HL-60 (cell line): Measurements from ENCODE around the gene TUBA1B.

ENCODE experiments used
- DNase-seq, 2 experiments: peaks; one replicate each; pipeline ENCODE4 v3.0.0-alpha.2; 2010 to 2020; ENCODE audit warnings: low read depth in 1 of 2, low spot score in 1 of 2
- H3K27ac ChIP-seq: fragments of 250-450 bp; sonication (Bioruptor Pico); replicated peaks from 2 replicates; pipeline ENCODE4 v1.5.1; 2020; ENCODE audit warnings: mild to moderate bottlenecking, moderate library complexity
- H3K27me3 ChIP-seq: fragments of 250-450 bp; sonication (Bioruptor Pico); 2 replicates; pipeline ENCODE4 v1.5.1; 2021; ENCODE audit warnings: mild to moderate bottlenecking, moderate library complexity; ENCODE audit not compliant: insufficient read depth, poor library complexity, severe bottlenecking
- H3K4me3 ChIP-seq: replicated peaks from 2 replicates; pipeline ENCODE4 v1.5.1; 2011; ENCODE audit warnings: mild to moderate bottlenecking, control low read depth, low read length; ENCODE audit not compliant: insufficient read depth
- GABPA ChIP-seq: IDR thresholded peaks from 2 replicates; pipeline ENCODE4 v1.6.1; 2012; ENCODE audit warnings: low read depth
- POLR2AphosphoS5 ChIP-seq: IDR thresholded peaks from 2 replicates; pipeline ENCODE4 v1.6.1; 2012; ENCODE audit warnings: low read depth
- SPI1 ChIP-seq: IDR thresholded peaks from 2 replicates; pipeline ENCODE4 v1.6.1; 2012; ENCODE audit warnings: low read depth, mild to moderate bottlenecking, borderline replicate concordance
- TF ChIP-seq, protein P1 (sequence below): IDR thresholded peaks from 2 replicates; pipeline ENCODE4 v1.6.1; 2012; ENCODE audit warnings: low read depth; ENCODE audit not compliant: insufficient replicate concordance
- TF ChIP-seq, protein P2 (sequence below): IDR thresholded peaks from one replicate; pipeline ENCODE4 v1.5.1; 2011; ENCODE audit warnings: low read length, control low read depth, inconsistent platforms; ENCODE audit not compliant: insufficient read depth

TUBA1B gene

DNA sequence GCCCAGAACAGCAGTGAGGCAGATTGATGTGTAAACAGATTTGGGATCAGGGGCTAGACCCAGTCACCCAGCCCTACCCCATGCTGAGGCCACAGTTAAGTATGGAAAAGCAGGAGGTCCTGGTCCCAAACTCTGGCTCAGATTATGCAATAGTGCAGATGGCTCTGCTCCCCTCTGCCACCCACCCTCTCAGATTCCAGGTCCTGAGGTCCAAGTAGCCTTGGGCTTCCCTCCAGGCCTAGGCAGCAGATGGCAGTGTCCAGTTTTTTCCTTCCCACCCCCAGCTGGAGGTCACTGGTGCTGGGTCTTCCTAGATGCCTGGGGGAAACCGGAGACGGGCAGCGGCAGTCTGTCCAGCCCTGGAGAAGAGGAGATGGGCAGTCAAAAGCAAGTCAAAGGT lies 33.8 kb downstream of the TUBA1B start:
- Histone ChIP-seq H3K27ac (no peak overlapping the region), H3K27me3 (peaks cover 22% of the 10 kb centered on the region), H3K4me3 (no peak overlapping the region)
- no peak for TF ChIP-seq POLR2AphosphoS5
- no peak for TF ChIP-seq SPI1
- TF ChIP-seq, protein P1, sequence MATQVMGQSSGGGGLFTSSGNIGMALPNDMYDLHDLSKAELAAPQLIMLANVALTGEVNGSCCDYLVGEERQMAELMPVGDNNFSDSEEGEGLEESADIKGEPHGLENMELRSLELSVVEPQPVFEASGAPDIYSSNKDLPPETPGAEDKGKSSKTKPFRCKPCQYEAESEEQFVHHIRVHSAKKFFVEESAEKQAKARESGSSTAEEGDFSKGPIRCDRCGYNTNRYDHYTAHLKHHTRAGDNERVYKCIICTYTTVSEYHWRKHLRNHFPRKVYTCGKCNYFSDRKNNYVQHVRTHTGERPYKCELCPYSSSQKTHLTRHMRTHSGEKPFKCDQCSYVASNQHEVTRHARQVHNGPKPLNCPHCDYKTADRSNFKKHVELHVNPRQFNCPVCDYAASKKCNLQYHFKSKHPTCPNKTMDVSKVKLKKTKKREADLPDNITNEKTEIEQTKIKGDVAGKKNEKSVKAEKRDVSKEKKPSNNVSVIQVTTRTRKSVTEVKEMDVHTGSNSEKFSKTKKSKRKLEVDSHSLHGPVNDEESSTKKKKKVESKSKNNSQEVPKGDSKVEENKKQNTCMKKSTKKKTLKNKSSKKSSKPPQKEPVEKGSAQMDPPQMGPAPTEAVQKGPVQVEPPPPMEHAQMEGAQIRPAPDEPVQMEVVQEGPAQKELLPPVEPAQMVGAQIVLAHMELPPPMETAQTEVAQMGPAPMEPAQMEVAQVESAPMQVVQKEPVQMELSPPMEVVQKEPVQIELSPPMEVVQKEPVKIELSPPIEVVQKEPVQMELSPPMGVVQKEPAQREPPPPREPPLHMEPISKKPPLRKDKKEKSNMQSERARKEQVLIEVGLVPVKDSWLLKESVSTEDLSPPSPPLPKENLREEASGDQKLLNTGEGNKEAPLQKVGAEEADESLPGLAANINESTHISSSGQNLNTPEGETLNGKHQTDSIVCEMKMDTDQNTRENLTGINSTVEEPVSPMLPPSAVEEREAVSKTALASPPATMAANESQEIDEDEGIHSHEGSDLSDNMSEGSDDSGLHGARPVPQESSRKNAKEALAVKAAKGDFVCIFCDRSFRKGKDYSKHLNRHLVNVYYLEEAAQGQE, result no peak
- no peak for DNase-seq

DNA sequence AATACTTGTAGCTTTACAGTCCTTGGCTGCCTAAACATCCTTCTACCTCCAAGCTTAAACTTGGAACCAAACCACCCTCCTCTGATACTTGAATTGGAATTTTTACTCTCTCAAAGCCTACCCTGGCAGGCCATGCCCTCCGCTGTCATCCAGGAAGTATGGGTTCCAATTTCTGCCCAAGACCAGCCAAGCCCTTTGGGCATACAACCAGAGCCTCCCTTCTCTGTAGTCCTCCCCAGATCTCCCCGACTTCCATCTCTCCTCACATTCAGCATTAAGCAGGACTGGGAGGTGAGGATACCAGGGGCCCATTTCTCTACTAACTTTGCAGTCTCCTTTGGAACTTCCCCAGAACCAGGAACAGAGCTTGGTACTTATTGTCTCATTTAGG lies 36.2 kb downstream of the TUBA1B start:
- DNase-seq, result no peak
- H3K27ac ChIP-seq, result no peak overlapping the region
- TF ChIP-seq, protein P2, sequence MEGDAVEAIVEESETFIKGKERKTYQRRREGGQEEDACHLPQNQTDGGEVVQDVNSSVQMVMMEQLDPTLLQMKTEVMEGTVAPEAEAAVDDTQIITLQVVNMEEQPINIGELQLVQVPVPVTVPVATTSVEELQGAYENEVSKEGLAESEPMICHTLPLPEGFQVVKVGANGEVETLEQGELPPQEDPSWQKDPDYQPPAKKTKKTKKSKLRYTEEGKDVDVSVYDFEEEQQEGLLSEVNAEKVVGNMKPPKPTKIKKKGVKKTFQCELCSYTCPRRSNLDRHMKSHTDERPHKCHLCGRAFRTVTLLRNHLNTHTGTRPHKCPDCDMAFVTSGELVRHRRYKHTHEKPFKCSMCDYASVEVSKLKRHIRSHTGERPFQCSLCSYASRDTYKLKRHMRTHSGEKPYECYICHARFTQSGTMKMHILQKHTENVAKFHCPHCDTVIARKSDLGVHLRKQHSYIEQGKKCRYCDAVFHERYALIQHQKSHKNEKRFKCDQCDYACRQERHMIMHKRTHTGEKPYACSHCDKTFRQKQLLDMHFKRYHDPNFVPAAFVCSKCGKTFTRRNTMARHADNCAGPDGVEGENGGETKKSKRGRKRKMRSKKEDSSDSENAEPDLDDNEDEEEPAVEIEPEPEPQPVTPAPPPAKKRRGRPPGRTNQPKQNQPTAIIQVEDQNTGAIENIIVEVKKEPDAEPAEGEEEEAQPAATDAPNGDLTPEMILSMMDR, result no peak
- TF ChIP-seq GABPA, result no peak
- TF ChIP-seq, protein P1, result no peak
- no peak for TF ChIP-seq POLR2AphosphoS5
- H3K4me3 ChIP-seq, result no peak overlapping the region
- H3K27me3 ChIP-seq, result peaks cover 40% of the 10 kb centered on the region

GRCh38 chr12:49094160-49094974 lies 36.8 kb downstream of the TUBA1B start, which contains the start of gene DHH:
TSS of gene DHH (minus strand) at chr12:49094801. CDS start at chr12:49094512, 289 bp downstream.
- TF ChIP-seq, protein P1, result no peak
- no peak for TF ChIP-seq GABPA
- no peak for TF ChIP-seq POLR2AphosphoS5
- TF ChIP-seq SPI1, result no peak
- TF ChIP-seq, protein P2, result no peak
- H3K27ac ChIP-seq, result no peak within 1 kb of the TSS
- H3K4me3 ChIP-seq, result no peak within 1 kb of the TSS
- peaks cover 44% of the 10 kb centered on the region for H3K27me3 ChIP-seq
- no peak for DNase-seq
